T47D (cell line): ENCODE measurements around the gene PRRT1B.
"Not testable (repeated sequence)": the region's sequence is repeated elsewhere in the genome, so short reads cannot be mapped to it uniquely, and the experiment has no call there.

Experiments used
- DNase-seq, 2 experiments: peaks; one replicate each; pipeline versions ENCODE4 v3.0.0 to v3.0.0-alpha.2; 2011 to 2012; ENCODE audit warnings: low read depth in 1 of 2, low spot score in 1 of 2
- JUND ChIP-seq: IDR thresholded peaks from 2 replicates; pipeline ENCODE4 v1.6.1; 2012; ENCODE audit warnings: low read depth
- in situ Hi-C: cut with HindIII; loops from 2 replicates; pipeline ENCODE4 v1.10.0; 2016; ENCODE audit warnings: low sequenced_read_pairs, low pct_unique_long_range_greater_than_20kb

Gene PRRT1B

GRCh38 chr9:131545003-131545785 lies at the start of gene PRRT1B:
TSS of gene PRRT1B (plus strand) at chr9:131545523. CDS start at chr9:131545616, 93 bp downstream.
- peak; percentile 92 to 95 for DNase-seq
- in situ Hi-C loops: no loop called here
- no peak for TF ChIP-seq JUND

GRCh38 chr9:131495785-131496184 lies 49.5 kb upstream of the PRRT1B start:
- no peak for DNase-seq
- no peak for TF ChIP-seq JUND
- in situ Hi-C loops: no loop called here

DNA sequence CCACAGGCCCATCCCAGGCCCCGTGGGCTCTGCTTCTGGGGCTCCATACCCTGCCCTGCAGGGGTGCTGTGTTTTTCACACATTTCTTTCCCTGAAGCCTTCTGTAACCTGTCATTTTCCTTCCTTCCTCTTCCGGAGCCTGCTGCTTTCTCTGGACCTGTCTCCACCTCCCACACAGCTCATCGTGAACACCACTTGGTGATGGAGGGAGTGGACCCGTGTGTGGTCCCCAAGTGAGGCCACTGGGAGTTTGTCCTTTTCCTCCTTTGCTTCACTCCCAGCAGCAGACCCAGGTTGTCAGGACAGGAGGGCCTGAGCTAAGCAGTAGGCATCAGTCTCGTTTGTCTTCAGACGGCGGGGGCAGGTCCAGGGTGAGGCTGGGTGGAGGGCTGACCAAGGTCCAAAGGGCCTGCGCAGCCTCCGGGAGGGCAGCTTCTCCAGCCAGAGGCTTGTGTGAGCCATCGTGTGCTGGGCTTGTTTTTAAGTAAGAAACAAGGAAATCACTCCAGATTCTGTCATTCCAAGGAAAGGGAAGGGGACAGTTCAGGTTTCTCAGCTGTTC lies 48.4 kb upstream of the PRRT1B start:
- in situ Hi-C loops: no loop called here
- DNase-seq: no peak
- TF ChIP-seq JUND: no peak

- TF ChIP-seq JUND: no peak
- in situ Hi-C loops: no loop called here
- DNase-seq: no peak
These were observed 46.0 kb upstream of the PRRT1B start for GRCh38 chr9:131499254-131499767.

GRCh38 chr9:131500377-131500776 lies 44.9 kb upstream of the PRRT1B start:
- no peak for DNase-seq
- in situ Hi-C loops: no loop called here
- TF ChIP-seq JUND: no peak

DNA sequence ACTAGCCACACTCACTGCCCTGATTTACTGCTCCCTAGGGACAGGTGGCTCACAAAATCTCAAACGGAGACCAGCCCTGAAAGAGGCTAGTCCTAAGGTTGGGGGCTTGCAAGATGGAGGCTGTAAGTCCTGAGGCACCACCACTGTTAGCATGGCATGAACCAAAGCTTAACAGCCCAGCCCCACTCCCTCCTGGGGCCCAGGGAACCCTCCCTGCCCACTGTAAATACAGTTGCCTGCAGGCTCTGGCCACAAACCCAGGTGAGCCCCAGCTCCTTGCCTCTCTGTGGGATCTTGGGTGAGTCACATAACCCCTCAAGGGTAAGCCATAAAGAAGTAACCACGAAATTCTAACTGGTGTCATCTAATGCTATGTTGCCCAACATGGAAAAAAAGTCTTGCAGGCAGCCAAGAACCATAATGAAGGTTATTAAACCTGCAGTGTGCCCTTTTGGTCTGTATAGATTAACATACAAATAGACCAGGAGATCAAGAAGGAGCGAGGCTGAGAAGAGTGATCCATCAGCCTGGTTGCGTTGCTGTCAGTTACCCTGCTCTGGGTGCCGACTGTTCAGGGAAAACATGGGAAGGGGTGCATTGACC lies 44.3 kb upstream of the PRRT1B start:
- DNase-seq: peak in 1 of 2 experiments; percentile 44
- no peak for TF ChIP-seq JUND
- in situ Hi-C loops: no loop called here

- in situ Hi-C loops: no loop called here
- peak; percentile 93 to 98 for DNase-seq
- no peak for TF ChIP-seq JUND
These were observed 42.3 kb upstream of the PRRT1B start, which contains the start of gene POMT1 for GRCh38 chr9:131502781-131503625. TSS of gene POMT1 (plus strand) at chr9:131502918. CDS start at chr9:131504219, 1,301 bp downstream.

DNA sequence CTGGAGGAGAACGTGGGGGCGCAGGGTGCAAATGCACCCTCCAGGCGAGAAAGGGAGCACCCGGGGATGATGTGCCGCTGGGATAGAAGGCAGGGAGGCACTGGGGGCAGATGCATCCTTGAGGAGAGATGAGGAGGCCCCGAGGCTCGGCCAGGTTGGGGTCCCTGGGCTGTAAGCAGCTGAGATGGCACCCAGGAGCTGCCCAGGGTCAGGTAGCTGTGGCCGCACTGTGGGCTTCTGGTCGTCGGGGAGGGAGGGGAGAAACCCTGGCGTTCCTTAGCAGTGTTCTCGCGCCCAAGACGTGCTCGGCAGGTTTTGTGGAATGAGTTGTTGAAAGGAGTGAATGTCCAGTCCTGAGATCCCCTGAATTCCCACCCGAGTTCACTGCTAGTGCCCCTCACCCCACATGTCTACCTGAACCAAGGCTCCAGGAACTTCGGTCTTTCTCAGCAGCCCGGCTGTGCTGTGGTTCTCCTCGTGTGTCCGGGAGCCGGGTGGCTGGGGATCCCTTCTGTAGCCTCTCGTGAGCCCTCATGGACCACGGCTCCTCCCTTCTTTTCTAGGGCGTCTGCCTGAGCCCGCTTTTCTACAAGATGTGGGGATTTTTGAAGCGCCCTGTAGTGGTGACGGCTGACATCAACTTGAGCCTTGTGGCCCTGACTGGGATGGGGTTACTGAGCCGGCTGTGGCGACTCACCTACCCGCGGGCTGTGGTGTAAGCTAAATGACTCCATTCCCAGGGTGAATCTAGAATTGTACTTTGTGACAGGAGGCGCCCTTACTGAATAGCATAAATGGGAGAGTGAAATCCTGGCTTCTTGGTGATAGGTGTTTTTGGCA lies 41.5 kb upstream of the PRRT1B start:
- in situ Hi-C loops: no loop called here
- TF ChIP-seq JUND: no peak
- peak; percentile 63 to 77 for DNase-seq

DNA sequence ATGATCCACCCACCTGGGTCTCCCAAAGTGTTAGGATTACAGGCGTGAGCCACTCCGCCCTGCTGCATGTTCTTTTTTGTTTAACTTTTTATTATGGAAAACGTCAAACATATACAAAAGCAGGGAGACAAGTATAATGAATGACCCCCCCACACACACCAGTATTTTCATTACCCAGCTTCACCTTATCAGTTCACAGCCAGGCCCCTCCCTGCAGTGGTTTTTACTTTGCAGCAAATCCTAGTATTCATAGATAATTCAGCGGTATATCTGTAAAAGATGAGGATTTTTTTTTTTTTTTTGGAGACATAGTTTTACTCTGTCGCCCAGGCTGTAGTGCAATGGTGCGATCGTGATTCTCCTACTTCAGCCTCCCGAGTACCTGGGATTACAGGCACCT lies 40.3 kb upstream of the PRRT1B start:
- TF ChIP-seq JUND: no peak
- DNase-seq: no peak
- in situ Hi-C loops: no loop called here

DNA sequence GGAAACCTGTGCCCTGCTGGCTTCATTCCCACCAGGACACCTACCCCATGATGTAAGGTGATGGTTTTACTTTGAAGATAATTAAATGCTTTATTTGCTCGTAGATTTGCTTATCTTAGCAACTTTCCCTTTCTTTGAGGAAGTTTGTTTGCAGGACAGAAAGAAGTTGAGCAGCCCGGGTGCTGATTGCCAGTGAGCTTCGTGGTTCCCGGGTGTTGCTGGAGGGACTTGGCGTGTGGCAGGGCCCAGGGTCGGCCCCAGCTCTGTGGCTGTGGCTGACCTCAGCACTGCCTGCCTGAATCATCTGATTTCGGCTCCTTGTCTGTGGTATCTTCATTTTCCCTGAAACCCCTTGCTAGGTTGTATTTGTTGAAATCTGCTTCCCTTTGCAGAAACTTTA lies 33.9 kb upstream of the PRRT1B start:
- no peak for DNase-seq
- in situ Hi-C loops: no loop called here
- no peak for TF ChIP-seq JUND

GRCh38 chr9:131511880-131512279 lies 33.4 kb upstream of the PRRT1B start:
- no peak for TF ChIP-seq JUND
- in situ Hi-C loops: no loop called here
- DNase-seq: no peak

DNA sequence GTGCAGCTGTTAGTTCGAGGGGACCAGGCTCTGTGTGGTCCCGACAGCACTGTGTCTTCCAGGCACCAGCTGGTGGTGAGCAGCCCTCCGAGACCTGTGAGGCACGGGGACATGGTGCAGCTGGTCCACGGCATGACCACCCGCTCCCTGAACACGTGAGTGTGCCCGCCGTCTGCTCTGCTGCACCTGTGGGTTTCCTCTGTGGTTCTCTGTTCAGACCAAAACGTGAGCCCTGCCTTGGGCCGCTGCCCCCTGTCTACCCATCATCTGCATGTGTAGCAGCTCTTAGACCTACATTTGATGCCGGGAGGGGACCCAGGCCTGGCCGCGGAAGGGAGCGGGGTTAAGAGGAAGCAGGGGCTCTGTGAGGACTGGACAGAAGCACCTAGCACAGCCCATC lies 32.1 kb upstream of the PRRT1B start:
- in situ Hi-C loops: no loop called here
- no peak for TF ChIP-seq JUND
- DNase-seq: no peak

DNA sequence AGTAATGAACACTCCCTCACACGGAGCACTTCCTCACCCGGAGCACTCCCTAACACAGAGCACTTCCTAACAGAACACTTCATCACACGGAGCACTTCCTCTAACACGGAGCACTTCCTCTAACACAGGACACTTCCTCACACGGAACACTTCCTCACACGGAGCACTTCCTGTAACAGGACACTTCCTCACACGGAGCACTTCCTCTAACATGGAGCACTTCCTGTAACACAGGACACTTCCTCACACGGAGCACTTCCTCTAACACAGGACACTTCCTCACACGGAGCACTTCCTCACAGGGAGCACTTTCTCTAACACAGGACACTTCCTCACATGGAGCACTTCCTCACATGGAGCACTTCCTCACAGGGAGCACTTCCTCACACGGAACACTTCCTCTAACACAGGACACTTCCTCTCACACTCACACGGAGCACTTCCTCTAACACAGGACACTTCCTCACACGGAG lies 29.7 kb upstream of the PRRT1B start:
- in situ Hi-C loops: not testable (repeated sequence)

More for the DNA sequence above, 29.7 kb upstream of the PRRT1B start:
- not testable (repeated sequence) for DNase-seq
